ENCODE results near the gene SMIM3. TPM values are rescaled to one million over a fixed set of nuclear protein-coding genes. Genes with fewer than 3 reads are reported as not detected.

SMIM3 gene
- total RNA-seq, 1 experiment from 2014 or later: 14.5 TPM

DNA sequence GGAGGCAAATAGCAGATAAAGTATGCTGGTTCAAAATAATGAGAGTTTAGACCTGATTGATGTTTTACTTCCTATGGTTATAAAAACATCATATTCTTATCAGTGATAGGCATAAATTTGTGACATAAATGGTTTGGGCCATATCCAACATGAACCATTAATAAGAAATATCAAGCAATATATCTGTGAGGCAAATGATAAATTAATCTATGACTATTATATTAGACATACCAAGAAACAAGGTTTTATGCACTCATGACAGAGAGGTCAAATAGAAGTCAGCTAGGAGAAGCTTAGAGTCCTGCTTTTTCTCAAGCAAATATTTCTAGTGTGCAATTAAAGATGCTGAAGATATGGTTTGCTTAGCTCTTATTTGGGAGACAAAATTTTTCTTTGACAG, 10.4 kb downstream of the SMIM3 start:
- H3K4me3 ChIP-seq (ENCODE audit: low read depth, low read length, poor library complexity, severe bottlenecking): no peak overlapping the region
- intact Hi-C loops (cut with micrococcal nuclease; ENCODE audit: unreplicated experiment): no loop called here
- POLR2A ChIA-PET (ENCODE audit: low non-redundant PET): no interaction called here

DNA sequence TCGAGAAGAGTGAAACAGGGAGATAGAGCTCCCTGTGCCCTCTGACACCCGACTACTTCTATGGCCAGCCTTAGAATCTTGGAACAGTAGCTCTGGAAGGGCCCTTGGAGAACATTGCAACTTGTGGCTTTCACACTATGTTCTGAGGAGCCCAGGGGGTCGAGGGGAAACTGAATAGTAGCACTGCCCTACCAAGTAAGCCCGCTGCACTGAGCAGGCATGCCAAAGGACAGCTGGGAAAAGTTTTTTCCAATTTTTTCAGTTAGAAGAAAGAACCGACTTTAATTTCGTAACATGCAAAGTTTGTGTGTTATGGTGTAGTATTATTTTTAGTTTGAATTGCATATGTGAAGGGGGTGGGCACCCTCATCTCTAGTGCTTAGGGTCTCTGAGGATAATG, 10.9 kb downstream of the SMIM3 start:
- Histone ChIP-seq H3K4me1 (ENCODE audit: insufficient read depth, low read length, poor library complexity, severe bottlenecking) (peaks cover 36% of the 10 kb centered on the region), H3K9me3 (ENCODE audit: low read depth, low read length, poor library complexity, severe bottlenecking) (peaks cover 4% of the 10 kb centered on the region), H3K27ac (ENCODE audit: low read depth, low read length, poor library complexity, severe bottlenecking) (peak overlapping the region; percentile 75), H3K4me3 (ENCODE audit: low read depth, low read length, poor library complexity, severe bottlenecking) (no peak overlapping the region), H3K36me3 (ENCODE audit: insufficient read depth, low read length, poor library complexity, severe bottlenecking) (no peaks in the 10 kb centered on the region), H3K27me3 (replicated peaks; ENCODE audit: insufficient read depth, low read depth, low read length, poor library complexity) (no peaks in the 10 kb centered on the region)
- no TSS peak for BruUV-seq (replicated peaks)
- TF ChIP-seq, protein P1, sequence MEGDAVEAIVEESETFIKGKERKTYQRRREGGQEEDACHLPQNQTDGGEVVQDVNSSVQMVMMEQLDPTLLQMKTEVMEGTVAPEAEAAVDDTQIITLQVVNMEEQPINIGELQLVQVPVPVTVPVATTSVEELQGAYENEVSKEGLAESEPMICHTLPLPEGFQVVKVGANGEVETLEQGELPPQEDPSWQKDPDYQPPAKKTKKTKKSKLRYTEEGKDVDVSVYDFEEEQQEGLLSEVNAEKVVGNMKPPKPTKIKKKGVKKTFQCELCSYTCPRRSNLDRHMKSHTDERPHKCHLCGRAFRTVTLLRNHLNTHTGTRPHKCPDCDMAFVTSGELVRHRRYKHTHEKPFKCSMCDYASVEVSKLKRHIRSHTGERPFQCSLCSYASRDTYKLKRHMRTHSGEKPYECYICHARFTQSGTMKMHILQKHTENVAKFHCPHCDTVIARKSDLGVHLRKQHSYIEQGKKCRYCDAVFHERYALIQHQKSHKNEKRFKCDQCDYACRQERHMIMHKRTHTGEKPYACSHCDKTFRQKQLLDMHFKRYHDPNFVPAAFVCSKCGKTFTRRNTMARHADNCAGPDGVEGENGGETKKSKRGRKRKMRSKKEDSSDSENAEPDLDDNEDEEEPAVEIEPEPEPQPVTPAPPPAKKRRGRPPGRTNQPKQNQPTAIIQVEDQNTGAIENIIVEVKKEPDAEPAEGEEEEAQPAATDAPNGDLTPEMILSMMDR (conservative IDR thresholded peaks at IDR 0.05; ENCODE audit: low read depth, low read length): no peak
- no peak for TF ChIP-seq EZH2 (IDR thresholded peaks at IDR 0.05; ENCODE audit: borderline replicate concordance, low read depth, low read length, poor library complexity, severe bottlenecking)
- DNase-seq (ENCODE audit: low spot score): no peak
- intact Hi-C loops (cut with micrococcal nuclease; ENCODE audit: unreplicated experiment): no loop called here
- CTCF ChIA-PET: interaction anchor here (0.7 kb wide), 1 partner anchor 12 kb away, joined by 4 read pairs; no protein-coding TSS in a partner anchor
- POLR2A ChIA-PET (ENCODE audit: low non-redundant PET): no interaction called here

More for the DNA sequence above, 10.4 kb downstream of the SMIM3 start:
- CTCF ChIA-PET: interaction anchor here (0.7 kb wide), 1 partner anchor 12 kb away, joined by 4 read pairs; no protein-coding TSS in a partner anchor
- BruUV-seq (replicated peaks): no TSS peak
- DNase-seq (ENCODE audit: low spot score): no peak
- peak overlapping the region; percentile 75 for H3K27ac ChIP-seq (ENCODE audit: low read depth, low read length, poor library complexity, severe bottlenecking)
- H3K9me3 ChIP-seq (ENCODE audit: low read depth, low read length, poor library complexity, severe bottlenecking): peaks cover 4% of the 10 kb centered on the region
- peaks cover 41% of the 10 kb centered on the region for H3K4me1 ChIP-seq (ENCODE audit: insufficient read depth, low read length, poor library complexity, severe bottlenecking)
- H3K36me3 ChIP-seq (ENCODE audit: insufficient read depth, low read length, poor library complexity, severe bottlenecking): no peaks in the 10 kb centered on the region
- no peaks in the 10 kb centered on the region for H3K27me3 ChIP-seq (replicated peaks; ENCODE audit: insufficient read depth, low read depth, low read length, poor library complexity)
- TF ChIP-seq, protein P1 (conservative IDR thresholded peaks at IDR 0.05; ENCODE audit: low read depth, low read length): no peak
- TF ChIP-seq EZH2 (IDR thresholded peaks at IDR 0.05; ENCODE audit: borderline replicate concordance, low read depth, low read length, poor library complexity, severe bottlenecking): no peak

DNA sequence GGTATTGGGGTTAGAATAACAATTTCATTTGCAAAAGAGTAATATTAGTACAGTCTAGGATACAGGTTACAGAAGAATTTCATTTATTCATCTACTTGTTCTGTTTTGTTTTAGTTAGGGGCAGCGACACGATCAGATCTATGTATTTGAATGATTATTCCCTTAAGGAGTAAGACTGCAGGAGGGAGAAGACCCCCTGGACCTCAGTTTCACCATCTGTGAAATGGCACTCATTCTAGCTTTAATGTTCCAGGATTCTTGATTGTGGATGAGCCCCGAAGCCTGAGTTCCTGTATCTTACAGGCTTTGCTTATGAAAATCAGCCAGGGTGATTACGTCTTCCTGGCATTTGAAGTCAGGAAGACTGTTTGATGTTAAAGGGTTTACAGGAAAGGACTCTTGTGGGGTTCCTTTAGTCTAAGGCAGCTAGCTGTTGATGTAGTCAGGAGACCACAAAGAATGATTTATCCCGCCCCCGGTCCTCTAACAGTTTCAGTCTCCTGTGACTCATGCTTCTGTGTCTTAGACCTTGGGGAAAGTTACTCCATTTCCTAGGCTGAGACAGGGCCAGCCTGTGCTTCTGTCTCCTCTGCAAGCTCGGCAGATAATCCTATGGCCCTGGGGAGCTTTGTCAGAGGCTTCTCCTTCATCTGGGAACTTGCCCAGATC, 11.5 kb downstream of the SMIM3 start:
- Histone ChIP-seq H3K27me3 (replicated peaks; ENCODE audit: insufficient read depth, low read depth, low read length, poor library complexity) (no peaks in the 10 kb centered on the region), H3K36me3 (ENCODE audit: insufficient read depth, low read length, poor library complexity, severe bottlenecking) (no peaks in the 10 kb centered on the region), H3K27ac (ENCODE audit: low read depth, low read length, poor library complexity, severe bottlenecking) (peak overlapping the region; percentile 75), H3K4me1 (ENCODE audit: insufficient read depth, low read length, poor library complexity, severe bottlenecking) (peaks cover 32% of the 10 kb centered on the region), H3K9me3 (ENCODE audit: low read depth, low read length, poor library complexity, severe bottlenecking) (peaks cover 4% of the 10 kb centered on the region), H3K4me3 (ENCODE audit: low read depth, low read length, poor library complexity, severe bottlenecking) (no peak overlapping the region)
- ChIA-PET CTCF (no interaction called here), POLR2A (ENCODE audit: low non-redundant PET) (interaction anchor here (0.6 kb wide), 1 partner anchor 10 kb away, joined by 3 read pairs; no protein-coding TSS in a partner anchor)
- intact Hi-C loops (cut with micrococcal nuclease; ENCODE audit: unreplicated experiment): no loop called here
- BruUV-seq (replicated peaks): no TSS peak
- peak; percentile 96 for DNase-seq (ENCODE audit: low spot score)
- TF ChIP-seq, protein P1 (conservative IDR thresholded peaks at IDR 0.05; ENCODE audit: low read depth, low read length): no peak
- no peak for TF ChIP-seq EZH2 (IDR thresholded peaks at IDR 0.05; ENCODE audit: borderline replicate concordance, low read depth, low read length, poor library complexity, severe bottlenecking)
